SW 1271 (cell line): ENCODE results near the gene SND1.
"Not testable (repeated sequence)": the region's sequence is repeated elsewhere in the genome, so short reads cannot be mapped to it uniquely, and the experiment has no call there.

Experiments used
- DNase-seq, 2 experiments: peaks; one replicate each; lab custom pipeline; 2025; lab: John Stamatoyannopoulos, UW

The SND1 gene

DNA sequence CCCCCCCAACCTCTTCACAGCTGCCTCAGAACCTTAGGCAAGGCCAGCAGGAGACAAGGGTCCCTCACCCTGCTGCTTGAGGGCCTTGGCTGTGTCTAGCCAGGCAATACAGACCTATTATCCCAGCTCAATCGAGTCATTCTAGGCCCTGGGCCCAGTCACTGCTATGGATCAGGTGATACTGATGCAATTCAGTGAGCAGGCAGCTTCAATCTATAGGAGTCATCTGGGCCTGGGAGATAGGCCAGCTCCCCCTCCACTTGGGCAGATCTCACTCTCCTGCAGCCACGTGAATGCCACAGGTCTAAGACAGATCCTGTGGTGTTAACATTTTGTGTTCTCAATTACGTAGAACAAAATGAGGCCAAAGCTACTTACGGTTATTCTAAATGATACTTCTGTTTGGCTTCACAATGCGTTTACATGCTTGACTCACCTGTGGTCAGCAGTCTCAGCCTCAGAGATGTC, 447.2 kb downstream of the SND1 start:
- DNase-seq, result no peak

- DNase-seq, result no peak
These were observed 448.4 kb downstream of the SND1 start for GRCh38 chr7:128100225-128100948.

GRCh38 chr7:128100949-128101713, 449.1 kb downstream of the SND1 start:
- DNase-seq, result no peak

DNA sequence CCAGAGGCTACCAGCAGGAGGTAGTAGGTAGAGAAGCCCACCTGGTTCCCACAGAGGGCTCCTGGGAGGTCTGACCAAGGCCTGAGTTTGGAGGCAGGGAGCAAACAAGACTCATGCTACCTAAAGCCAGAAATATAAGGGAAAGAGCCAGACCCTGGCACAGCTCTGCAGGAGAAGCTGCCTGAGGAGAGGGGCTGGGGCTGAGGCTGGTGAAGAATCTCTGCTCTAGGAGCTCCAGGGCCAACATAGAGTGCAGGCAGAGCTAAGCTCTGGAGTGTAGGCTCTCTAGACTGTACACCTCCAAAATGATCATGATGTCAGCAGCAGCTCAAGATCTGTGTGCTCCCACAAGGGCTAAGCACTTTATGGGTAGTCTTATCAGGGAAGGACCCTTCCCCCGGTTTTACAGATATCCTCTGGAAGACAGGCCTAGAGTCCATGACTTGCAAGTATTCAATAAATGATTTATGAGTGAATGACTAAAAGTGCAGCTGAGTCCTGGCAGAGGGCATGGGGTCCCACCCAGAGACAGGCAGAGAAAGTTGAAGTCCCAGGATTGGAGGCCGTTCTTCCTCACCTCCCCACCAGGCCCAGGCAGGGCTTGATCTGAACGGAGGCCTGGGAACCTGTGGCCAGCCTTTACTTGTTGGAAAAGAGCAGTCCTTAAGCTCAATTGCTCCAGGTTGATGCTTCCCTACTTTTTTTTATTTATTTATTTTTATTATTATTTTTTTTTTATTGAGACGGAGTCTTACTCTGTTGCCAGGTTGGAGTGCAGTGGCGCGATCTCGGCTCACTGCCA, 450.7 kb downstream of the SND1 start:
- DNase-seq, result no peak

- no peak for DNase-seq
These were observed 451.6 kb downstream of the SND1 start for GRCh38 chr7:128103498-128104107.

- no peak for DNase-seq
These were observed 452.2 kb downstream of the SND1 start for GRCh38 chr7:128104108-128104742.

GRCh38 chr7:128105228-128106022, 453.4 kb downstream of the SND1 start:
- no peak for DNase-seq

DNA sequence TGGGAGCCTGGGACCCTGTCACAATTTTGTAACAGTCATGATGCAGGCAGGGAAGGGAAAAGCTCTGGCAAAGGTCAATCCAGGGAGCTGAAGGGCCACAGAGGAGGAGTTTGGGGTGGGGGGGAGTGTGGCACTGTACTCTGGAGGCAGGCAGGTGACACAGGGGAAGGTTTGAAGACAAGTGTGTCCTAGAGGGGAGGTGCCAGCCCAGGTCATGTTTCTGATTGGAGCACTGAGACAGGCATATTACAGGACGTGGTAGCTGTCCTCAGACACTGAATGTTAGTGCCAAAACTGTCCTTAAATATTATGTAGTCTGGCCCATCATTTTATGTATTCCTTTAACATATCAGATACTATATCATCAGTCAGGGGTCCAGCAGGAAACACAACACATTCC, 454.8 kb downstream of the SND1 start:
- DNase-seq, result no peak

DNA sequence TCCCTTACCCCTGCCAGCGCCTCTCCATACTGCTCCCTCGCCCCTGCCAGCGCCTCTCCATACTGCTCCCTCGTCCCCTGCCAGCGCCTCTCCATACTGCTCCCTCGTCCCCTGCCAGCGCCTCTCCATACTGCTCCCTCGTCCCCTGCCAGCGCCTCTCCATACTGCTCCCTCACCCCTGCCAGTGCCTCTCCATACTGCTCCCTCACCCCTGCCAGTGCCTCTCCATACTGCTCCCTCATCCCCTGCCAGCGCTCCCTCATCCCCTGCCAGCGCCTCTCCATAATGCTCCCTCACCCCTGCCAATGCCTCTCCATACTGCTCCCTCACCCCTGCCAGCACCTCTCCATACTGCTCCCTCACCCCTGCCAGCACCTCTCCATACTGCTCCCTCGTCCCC, 455.5 kb downstream of the SND1 start:
- not testable (repeated sequence) for DNase-seq

DNA sequence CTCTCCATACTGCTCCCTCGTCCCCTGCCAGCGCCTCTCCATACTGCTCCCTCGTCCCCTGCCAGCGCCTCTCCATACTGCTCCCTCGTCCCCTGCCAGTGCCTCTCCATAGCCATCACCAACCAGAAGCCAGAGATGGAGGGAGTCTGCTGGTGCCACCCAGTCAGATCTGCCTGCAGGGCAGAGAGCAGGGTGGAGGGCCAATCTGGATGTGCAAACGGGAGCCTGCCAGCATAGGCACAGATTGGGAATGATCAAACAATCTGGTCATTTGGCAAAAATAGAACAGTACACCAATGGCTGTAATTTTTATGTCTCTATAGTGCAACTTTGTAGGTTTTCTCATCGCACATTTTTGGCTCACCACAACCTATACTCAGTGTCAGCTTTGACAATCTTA, 456.1 kb downstream of the SND1 start:
- DNase-seq, result no peak

DNA sequence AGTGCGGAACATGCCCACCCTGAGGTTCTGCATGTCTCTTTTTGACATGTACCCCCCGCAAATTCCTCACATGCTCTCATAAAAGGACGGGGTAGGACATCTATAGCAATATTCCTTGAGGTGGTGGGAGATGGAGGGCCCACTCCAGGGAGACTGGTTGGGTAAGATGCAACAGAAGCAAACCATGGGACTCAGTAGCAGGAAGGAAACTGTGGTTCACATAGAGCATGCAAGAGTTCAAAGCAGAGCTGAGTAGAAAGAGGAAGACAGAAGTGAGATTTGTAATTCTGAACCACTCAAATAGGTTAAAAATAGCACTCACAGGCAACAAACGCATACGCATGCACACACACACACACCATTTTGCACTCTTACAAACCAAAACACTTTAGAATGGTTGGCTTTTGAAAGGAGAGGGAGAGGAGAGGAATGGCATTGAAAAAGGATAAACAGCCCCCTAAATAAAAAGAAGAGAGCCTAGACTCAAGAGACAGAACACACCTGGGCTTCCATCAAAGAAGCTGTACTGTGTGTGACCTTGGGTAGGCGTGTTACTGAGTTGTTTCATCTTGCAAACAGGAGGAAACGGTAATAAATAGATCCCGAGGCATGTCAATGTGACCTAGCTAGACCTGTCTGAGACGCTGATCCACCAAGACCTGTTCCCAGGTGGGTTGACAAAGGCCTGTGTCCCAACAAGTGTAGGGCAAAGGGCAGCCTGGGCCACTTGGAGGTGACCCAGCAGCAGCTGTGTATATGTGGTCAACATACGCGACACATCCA, 456.8 kb downstream of the SND1 start:
- DNase-seq, result no peak

DNA sequence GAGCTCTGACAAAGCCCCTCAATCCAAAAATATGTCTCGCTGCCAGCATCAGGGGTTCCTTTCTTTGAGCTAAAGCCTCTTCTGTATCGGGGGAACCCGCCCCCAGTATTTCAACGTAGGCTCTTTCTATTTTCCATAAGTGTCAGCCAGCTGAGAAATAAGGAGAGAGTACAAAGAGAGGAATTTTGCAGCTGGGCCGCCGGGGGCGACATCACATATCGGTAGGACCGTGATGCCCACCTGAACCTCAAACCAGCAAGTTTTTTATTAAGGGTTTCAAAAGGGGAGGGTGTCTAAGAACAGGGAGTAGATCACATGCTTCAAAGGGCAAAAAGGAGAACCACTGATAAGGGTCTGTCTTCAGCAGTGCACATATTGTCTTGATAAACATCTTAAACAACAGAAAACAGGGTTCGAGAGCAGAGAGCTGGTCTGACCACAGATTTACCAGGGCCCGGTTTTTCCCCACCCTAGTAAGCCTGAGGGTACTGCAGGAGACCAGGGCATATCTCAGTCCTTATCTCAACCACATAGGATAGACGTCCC, 457.5 kb downstream of the SND1 start:
- DNase-seq, result not testable (repeated sequence)

GRCh38 chr7:128110641-128111364, 458.8 kb downstream of the SND1 start:
- DNase-seq, result no peak

- no peak for DNase-seq
These were observed 460.2 kb downstream of the SND1 start for GRCh38 chr7:128112018-128112780.

- no peak for DNase-seq
These were observed 460.8 kb downstream of the SND1 start for GRCh38 chr7:128112781-128113221.

- no peak for DNase-seq
These were observed 461.8 kb downstream of the SND1 start for GRCh38 chr7:128113839-128114238.

GRCh38 chr7:128114806-128115205, 462.8 kb downstream of the SND1 start:
- no peak for DNase-seq

- peak; percentile 43 to 55 for DNase-seq
These were observed 463.4 kb downstream of the SND1 start for GRCh38 chr7:128115336-128115820.
